ENCODE measurements around the gene LRWD1.
"Not testable (repeated sequence)": the region's sequence is repeated elsewhere in the genome, so short reads cannot be mapped to it uniquely, and the experiment has no call there.

DNA sequence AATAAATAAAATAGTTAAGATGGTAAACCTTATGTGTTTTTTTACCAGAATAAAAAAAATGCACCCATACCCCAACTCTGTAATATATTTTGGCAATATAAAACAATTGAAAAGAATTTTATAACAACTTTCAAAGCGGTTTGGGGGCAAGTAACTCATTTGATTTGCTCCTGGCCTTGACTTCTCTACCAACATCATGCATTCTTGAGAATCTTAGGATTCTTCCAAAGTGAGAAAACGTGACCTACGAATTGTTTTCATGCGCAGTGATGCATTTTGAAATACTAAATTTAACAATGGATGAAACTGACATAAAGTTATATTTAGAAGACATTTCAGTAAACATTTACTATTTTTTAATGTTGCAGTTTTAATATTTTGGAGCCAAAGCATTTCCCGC is 56.0 kb downstream of the LRWD1 start:
- TF ChIP-seq CSDE1 (IDR thresholded peaks at IDR 0.05); ZNF830 (CRISPR knock-in tag; IDR thresholded peaks at IDR 0.05); ELF1 (tag; IDR thresholded peaks at IDR 0.05); ESRRA (IDR thresholded peaks at IDR 0.05; ENCODE audit: borderline replicate concordance, low read depth); CBX8 (IDR thresholded peaks at IDR 0.05; ENCODE audit: borderline replicate concordance, extremely low read depth, low read depth, low read length, poor library complexity, severe bottlenecking); SIX5 (IDR thresholded peaks at IDR 0.05; ENCODE audit: borderline replicate concordance in 1 of 2, insufficient read depth in 1 of 2, low read depth in 1 of 2, low read length in 2 of 2); NRF1 (conservative IDR thresholded peaks at IDR 0.05 in 1 of 2, IDR thresholded peaks at IDR 0.05 in 1 of 2); TCF7L2 (IDR thresholded peaks at IDR 0.05; ENCODE audit: low read depth, low read length); NR2F6 (CRISPR knock-in tag; IDR thresholded peaks at IDR 0.05): not testable (repeated sequence)
- TF ChIP-seq, protein P1, sequence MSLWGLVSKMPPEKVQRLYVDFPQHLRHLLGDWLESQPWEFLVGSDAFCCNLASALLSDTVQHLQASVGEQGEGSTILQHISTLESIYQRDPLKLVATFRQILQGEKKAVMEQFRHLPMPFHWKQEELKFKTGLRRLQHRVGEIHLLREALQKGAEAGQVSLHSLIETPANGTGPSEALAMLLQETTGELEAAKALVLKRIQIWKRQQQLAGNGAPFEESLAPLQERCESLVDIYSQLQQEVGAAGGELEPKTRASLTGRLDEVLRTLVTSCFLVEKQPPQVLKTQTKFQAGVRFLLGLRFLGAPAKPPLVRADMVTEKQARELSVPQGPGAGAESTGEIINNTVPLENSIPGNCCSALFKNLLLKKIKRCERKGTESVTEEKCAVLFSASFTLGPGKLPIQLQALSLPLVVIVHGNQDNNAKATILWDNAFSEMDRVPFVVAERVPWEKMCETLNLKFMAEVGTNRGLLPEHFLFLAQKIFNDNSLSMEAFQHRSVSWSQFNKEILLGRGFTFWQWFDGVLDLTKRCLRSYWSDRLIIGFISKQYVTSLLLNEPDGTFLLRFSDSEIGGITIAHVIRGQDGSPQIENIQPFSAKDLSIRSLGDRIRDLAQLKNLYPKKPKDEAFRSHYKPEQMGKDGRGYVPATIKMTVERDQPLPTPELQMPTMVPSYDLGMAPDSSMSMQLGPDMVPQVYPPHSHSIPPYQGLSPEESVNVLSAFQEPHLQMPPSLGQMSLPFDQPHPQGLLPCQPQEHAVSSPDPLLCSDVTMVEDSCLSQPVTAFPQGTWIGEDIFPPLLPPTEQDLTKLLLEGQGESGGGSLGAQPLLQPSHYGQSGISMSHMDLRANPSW (CRISPR knock-in tag; IDR thresholded peaks at IDR 0.05): not testable (repeated sequence)
- TF ChIP-seq, protein P2, sequence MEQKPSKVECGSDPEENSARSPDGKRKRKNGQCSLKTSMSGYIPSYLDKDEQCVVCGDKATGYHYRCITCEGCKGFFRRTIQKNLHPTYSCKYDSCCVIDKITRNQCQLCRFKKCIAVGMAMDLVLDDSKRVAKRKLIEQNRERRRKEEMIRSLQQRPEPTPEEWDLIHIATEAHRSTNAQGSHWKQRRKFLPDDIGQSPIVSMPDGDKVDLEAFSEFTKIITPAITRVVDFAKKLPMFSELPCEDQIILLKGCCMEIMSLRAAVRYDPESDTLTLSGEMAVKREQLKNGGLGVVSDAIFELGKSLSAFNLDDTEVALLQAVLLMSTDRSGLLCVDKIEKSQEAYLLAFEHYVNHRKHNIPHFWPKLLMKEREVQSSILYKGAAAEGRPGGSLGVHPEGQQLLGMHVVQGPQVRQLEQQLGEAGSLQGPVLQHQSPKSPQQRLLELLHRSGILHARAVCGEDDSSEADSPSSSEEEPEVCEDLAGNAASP (IDR thresholded peaks at IDR 0.05): not testable (repeated sequence)
- TF ChIP-seq, protein P3, sequence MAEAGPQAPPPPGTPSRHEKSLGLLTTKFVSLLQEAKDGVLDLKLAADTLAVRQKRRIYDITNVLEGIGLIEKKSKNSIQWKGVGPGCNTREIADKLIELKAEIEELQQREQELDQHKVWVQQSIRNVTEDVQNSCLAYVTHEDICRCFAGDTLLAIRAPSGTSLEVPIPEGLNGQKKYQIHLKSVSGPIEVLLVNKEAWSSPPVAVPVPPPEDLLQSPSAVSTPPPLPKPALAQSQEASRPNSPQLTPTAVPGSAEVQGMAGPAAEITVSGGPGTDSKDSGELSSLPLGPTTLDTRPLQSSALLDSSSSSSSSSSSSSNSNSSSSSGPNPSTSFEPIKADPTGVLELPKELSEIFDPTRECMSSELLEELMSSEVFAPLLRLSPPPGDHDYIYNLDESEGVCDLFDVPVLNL (CRISPR knock-in tag; IDR thresholded peaks at IDR 0.05; ENCODE audit: low read depth): not testable (repeated sequence)
- TF ChIP-seq, protein P4, sequence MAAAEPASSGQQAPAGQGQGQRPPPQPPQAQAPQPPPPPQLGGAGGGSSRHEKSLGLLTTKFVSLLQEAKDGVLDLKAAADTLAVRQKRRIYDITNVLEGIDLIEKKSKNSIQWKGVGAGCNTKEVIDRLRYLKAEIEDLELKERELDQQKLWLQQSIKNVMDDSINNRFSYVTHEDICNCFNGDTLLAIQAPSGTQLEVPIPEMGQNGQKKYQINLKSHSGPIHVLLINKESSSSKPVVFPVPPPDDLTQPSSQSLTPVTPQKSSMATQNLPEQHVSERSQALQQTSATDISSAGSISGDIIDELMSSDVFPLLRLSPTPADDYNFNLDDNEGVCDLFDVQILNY (CRISPR knock-in tag; IDR thresholded peaks at IDR 0.05): not testable (repeated sequence)
- TF ChIP-seq, protein P5, sequence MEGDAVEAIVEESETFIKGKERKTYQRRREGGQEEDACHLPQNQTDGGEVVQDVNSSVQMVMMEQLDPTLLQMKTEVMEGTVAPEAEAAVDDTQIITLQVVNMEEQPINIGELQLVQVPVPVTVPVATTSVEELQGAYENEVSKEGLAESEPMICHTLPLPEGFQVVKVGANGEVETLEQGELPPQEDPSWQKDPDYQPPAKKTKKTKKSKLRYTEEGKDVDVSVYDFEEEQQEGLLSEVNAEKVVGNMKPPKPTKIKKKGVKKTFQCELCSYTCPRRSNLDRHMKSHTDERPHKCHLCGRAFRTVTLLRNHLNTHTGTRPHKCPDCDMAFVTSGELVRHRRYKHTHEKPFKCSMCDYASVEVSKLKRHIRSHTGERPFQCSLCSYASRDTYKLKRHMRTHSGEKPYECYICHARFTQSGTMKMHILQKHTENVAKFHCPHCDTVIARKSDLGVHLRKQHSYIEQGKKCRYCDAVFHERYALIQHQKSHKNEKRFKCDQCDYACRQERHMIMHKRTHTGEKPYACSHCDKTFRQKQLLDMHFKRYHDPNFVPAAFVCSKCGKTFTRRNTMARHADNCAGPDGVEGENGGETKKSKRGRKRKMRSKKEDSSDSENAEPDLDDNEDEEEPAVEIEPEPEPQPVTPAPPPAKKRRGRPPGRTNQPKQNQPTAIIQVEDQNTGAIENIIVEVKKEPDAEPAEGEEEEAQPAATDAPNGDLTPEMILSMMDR (IDR thresholded peaks at IDR 0.05 in 2 of 3, conservative IDR thresholded peaks at IDR 0.05 in 1 of 3; ENCODE audit: insufficient read depth in 2 of 3, low read depth in 1 of 3, low read length in 3 of 3): not testable (repeated sequence)

Measured in K562 (cell line).